Activated naive CD8-positive, alpha-beta T cell treated with anti-CD3 and anti-CD28 coated beads for 36 hours (primary cell): ENCODE data around the gene TSHZ3. TPM values are rescaled to one million over a fixed set of nuclear protein-coding genes. Genes with fewer than 3 reads are reported as not detected.

Experiments
- DNase-seq: peaks from one replicate; pipeline ENCODE4 v3.0.0; 2021
- H3K27ac Mint-ChIP-seq: one replicate; pipeline ENCODE4 v1.8.0; 2022; ENCODE audit warnings: mild to moderate bottlenecking, moderate library complexity, mixed read lengths
- H3K27me3 Mint-ChIP-seq: one replicate; pipeline ENCODE4 v1.8.0; 2022; ENCODE audit warnings: mild to moderate bottlenecking, mixed read lengths
- H3K36me3 Mint-ChIP-seq: one replicate; pipeline ENCODE4 v1.8.0; 2021; ENCODE audit warnings: mild to moderate bottlenecking, mixed read lengths
- H3K4me1 Mint-ChIP-seq: one replicate; pipeline ENCODE4 v1.8.0; 2021; ENCODE audit warnings: mixed read lengths
- H3K4me3 Mint-ChIP-seq: one replicate; pipeline ENCODE4 v1.8.0; 2022; ENCODE audit warnings: mild to moderate bottlenecking, moderate library complexity, mixed read lengths
- H3K9me3 Mint-ChIP-seq: one replicate; pipeline ENCODE4 v1.8.0; 2022; ENCODE audit warnings: mixed read lengths
- total RNA-seq, 2 experiments: library from RNA; stranded (reverse); gene quantifications; one replicate each; pipeline ENCODE4 v1.2.3, GENCODE V29; 2021

Gene TSHZ3
- total RNA-seq, 2 experiments from 2014 or later = 0.06 TPM

DNA sequence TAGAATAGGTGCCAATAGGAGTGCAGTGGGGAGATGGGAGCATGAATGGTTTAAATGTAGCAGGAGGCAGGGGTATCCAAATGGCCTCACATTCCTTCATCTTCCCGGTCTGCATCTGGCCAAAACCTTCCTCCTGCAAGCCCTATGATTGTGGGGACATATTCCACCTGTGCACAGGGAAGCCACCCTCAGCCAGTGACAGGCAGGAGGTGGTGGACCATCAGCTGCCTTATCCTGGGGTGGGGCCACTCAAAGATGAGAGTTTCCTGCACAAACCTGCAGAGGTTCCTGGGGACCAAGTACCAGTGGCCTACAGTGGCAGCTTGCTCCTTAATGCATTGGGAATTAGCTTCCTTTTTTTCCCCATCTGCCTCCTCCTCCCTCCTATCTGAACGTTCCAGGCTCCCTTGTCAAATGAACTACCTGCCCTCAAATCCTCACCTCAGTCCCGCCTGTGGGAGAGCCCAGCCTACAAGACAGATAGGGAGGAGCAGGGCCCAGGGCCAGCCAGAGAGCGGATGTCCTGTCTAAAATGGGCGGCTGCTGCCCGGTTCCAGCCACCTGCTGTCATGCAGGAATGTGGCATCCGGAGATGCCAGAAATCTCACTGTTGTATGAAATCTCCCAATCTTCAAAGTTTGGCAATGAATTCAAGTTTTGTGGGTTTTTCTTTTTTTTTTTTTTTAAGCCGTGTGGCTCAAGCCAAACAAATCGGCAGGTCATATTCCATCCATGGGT is 85.0 kb downstream of the TSHZ3 start:
- no peak for DNase-seq
- Mint-ChIP-seq H3K27me3 (peaks cover 21% of the 10 kb centered on the region), H3K27ac (no peak overlapping the region), H3K9me3 (no peaks in the 10 kb centered on the region), H3K4me3 (no peak overlapping the region), H3K4me1 (peaks cover 5% of the 10 kb centered on the region), H3K36me3 (no peaks in the 10 kb centered on the region)

DNA sequence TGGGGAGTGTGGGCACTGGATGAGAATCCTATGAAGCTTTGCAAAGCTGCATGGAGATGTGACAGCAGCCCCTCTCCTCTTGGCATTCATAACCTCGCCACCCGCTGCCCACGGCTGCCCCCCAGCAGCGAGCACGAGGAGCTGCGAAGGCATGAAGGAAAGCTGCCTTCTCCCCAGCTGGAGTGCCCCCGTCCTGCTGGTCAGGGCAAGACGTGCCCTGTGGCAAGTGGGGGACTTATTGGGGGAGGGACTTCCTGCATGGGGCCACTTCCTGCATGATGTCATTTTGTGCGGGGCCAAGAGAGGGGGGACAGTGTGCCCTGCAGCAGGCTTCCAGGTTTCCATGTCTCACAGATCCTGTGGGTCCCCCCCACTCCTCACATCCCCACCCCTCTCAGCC is 85.9 kb downstream of the TSHZ3 start:
- H3K27ac Mint-ChIP-seq = no peak overlapping the region
- H3K4me1 Mint-ChIP-seq = peaks cover 5% of the 10 kb centered on the region
- no peak for DNase-seq
- no peaks in the 10 kb centered on the region for H3K36me3 Mint-ChIP-seq
- H3K27me3 Mint-ChIP-seq = peaks cover 21% of the 10 kb centered on the region
- H3K4me3 Mint-ChIP-seq = no peak overlapping the region
- no peaks in the 10 kb centered on the region for H3K9me3 Mint-ChIP-seq

DNA sequence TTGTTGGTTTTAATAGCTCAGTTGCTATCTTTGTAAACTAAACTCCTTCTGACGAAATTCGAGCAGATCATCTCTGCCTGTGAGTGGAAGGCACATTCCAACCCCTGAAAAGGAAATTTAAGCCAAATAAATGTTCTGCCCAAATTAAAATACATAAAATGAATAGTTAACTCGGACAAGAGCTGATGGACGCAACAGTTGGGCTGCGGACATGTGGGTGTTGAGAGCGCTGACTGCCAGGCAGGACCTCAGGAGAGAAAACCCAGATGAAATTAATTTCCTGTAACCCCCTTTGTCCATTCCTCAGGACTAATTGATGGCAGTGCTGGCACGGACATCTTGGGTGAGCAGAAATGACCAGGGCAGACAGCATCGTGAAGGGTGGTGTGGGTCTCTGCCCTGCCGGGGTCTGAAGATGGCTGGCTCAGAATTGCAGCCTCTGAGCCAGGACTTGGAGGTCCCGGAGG is 86.5 kb downstream of the TSHZ3 start:
- Mint-ChIP-seq H3K36me3 (no peaks in the 10 kb centered on the region), H3K9me3 (no peaks in the 10 kb centered on the region), H3K4me3 (no peak overlapping the region), H3K27ac (no peak overlapping the region), H3K4me1 (peaks cover 5% of the 10 kb centered on the region), H3K27me3 (peaks cover 21% of the 10 kb centered on the region)
- no peak for DNase-seq

DNA sequence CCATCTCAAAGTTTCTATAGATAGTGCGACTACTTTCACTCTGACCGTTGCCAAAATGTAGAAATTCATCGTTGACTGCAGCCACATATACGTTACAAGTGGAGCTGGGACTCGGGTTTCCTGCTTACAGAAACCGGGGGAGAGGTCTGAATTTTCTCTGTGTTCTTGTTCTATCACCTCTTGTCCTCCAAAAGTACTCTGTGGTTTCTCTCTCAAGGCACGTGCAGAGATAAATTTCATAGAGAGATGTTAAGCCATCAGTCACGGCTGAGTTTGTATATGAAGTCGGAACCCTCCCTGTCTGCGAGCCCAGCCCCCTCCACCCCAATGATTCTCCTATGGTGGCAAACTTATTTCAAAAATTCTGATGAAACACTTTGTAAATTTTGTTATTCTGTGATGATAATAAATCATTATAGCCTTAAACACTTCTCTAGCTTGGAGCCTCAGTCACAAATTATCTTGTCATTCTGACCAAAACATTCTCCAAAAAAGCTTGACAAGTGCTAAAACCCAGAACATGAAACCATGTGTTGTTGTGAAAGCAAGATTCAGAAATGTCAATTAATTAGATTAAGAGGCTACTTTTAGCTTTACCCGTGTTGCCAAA is 87.5 kb downstream of the TSHZ3 start:
- no peak overlapping the region for H3K4me3 Mint-ChIP-seq
- no peaks in the 10 kb centered on the region for H3K36me3 Mint-ChIP-seq
- peaks cover 27% of the 10 kb centered on the region for H3K27me3 Mint-ChIP-seq
- no peak overlapping the region for H3K27ac Mint-ChIP-seq
- DNase-seq = no peak
- peaks cover 5% of the 10 kb centered on the region for H3K4me1 Mint-ChIP-seq
- H3K9me3 Mint-ChIP-seq = no peaks in the 10 kb centered on the region

DNA sequence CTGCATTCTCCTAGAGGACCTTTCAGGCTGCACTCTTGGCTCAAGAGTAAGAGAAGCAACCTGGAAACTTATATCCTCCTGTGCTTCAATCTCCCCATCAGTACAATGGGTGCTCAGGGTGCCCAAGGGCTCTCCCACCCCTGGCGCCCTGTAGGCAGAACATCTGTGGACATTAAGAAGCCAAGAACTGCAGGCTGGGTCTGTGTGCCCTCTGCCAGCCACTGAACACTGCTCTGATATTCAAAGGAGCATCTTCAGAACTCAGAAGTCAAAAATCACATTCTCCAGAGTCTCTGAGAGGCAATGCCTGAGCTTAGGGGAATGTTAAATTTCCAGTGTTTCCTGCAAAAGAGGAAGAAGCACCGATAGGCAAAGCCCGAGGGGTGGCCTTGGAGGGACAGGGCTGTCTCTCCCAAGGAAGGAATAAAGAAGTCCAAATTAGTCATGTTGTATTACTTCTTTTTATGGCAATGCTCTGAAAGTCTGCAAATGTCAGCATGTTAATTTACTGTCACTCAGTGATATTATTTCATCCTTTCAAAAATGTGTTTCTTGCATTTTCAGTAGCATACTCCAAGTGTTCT is 88.1 kb downstream of the TSHZ3 start:
- Mint-ChIP-seq H3K4me3 (no peak overlapping the region), H3K9me3 (no peaks in the 10 kb centered on the region), H3K36me3 (no peaks in the 10 kb centered on the region), H3K27me3 (peaks cover 27% of the 10 kb centered on the region), H3K4me1 (peaks cover 5% of the 10 kb centered on the region), H3K27ac (no peak overlapping the region)
- no peak for DNase-seq

DNA sequence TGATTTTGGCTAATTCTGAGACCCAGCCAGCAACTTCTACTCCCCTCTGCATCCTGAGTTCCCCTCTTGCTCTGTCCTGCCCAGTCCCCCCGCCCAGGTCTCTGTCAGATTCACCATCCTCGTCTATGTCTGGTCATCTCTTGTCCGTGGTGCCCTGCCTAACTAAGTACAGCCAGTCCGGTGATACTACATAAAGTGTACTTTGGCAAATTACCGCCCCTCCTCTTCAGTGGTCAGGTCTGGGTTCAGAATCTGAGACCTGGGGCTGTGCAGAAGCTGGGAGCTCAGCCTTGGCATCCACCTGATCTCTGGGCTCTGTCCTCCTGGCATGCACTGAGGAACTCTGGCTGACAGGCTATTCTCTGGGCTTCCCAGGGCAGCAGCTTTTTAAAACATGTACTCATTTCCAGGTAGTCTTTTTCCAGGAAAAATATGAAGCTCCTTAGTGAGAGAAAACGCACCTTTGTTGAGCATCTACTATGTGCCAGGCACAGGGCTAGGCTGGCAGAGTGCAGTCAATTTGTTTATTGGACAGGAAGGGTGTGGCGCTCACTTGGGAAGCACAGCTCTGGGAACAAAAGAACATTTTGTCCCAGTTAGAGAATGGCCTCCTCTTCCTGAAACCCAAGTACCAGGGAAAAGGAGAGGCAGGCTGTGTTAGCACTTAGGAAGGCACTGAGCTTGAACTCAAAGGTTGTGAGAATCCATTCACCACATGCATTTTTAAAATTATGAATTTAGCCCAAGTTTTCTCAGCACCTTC is 88.9 kb downstream of the TSHZ3 start:
- no peak overlapping the region for H3K4me3 Mint-ChIP-seq
- no peak overlapping the region for H3K27ac Mint-ChIP-seq
- H3K36me3 Mint-ChIP-seq = no peaks in the 10 kb centered on the region
- no peaks in the 10 kb centered on the region for H3K9me3 Mint-ChIP-seq
- no peak for DNase-seq
- peaks cover 27% of the 10 kb centered on the region for H3K27me3 Mint-ChIP-seq
- H3K4me1 Mint-ChIP-seq = peaks cover 5% of the 10 kb centered on the region

DNA sequence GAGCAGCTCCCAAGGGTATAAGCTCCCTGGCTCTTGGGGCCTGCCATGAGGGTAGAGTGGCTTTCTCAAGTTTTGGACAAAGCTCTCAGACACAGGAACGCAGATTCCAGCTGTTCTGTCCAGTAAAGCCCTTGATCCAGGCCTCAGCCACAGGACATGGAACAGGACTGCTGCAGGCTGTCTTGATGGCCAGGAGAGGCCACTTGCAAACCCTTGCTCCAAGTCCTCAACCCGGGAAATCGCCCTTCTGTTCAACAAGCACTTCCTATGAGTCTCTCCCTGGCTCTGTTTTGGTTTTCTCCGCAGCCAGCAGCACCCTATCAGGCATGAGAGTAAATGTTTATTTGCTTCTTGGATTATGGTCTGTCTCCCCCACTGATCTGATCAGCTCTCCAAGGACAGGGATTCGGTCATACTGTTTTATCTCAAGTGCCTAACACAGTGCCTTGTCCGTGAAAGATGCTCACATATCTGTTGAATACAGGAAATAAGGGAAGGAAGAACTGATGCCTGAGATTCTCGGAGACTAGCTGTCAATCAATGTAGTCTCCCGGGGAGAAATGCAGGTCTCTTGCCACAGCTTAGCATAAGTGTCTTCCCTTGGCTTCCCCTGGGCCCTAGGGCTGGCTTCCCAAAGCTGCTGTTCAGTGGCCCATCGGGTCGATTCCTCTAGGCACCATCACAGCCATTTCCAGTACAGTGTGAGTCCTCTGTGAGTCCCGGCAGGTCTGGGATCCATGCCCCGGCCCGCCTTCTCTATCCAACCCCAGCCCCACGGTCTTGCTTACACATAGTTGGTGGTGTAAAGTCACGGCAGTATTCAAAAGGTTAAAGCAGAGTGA is 90.8 kb downstream of the TSHZ3 start:
- Mint-ChIP-seq H3K27ac (no peak overlapping the region), H3K4me1 (peaks cover 5% of the 10 kb centered on the region), H3K4me3 (no peak overlapping the region), H3K9me3 (no peaks in the 10 kb centered on the region), H3K27me3 (peaks cover 23% of the 10 kb centered on the region), H3K36me3 (no peaks in the 10 kb centered on the region)
- DNase-seq = no peak

DNA sequence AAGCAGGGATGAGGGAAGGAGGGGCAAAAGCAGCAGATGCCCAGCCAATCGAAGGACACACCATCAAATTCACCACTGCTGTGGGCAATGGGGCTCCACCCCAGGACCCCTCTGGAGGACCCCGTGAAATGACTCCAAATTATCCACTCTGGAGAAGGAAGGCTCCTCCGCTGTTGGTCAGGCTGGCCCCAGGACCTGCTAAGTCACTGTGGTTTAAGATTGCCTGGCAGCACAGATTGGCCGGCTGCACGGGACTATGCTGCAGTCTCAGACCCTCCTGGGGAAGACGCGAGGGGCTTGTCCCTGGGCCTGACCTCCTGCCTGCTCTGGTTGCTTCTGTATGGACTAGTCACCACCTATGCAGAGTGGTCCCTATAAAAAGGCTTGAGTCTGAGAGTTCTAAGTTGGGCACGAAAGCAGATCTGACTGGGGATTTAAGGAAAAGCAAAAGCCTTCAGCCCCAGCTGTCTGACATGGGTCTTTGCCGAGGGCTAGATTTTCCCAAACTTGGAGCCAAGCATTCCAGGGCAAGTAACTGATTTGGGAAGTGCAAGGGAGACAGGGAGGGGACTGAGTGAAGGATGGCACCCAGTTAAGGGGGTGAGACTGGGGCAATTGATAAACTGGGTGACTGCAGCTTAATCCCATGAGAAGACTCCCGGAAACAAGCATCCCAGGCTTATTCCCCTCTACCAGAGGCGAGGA is 91.7 kb downstream of the TSHZ3 start:
- Mint-ChIP-seq H3K27me3 (peaks cover 19% of the 10 kb centered on the region), H3K4me1 (peaks cover 5% of the 10 kb centered on the region), H3K36me3 (no peaks in the 10 kb centered on the region), H3K27ac (no peak overlapping the region), H3K9me3 (no peaks in the 10 kb centered on the region), H3K4me3 (no peak overlapping the region)
- DNase-seq = no peak

DNA sequence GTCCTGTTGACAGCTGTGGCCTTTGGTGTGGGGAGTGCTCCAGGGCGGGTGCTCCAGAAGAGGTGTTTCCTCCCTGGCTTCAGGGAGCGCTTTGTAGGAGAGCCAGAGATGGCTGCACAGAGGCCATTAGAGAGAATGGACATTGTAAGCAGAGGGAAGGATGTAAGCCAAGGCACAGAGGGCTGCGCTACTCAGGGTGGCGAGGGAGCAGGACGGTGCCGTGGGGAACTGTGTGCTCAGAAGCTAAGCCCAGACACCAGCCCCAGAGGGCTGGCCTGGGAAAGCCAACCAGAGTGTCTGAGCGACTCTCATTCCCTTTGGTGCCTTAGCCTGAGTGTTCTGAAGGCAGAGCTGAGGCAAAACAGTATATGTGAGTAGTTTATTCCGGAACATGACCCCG is 92.2 kb downstream of the TSHZ3 start:
- H3K27ac Mint-ChIP-seq = no peak overlapping the region
- DNase-seq = no peak
- H3K9me3 Mint-ChIP-seq = no peaks in the 10 kb centered on the region
- H3K4me1 Mint-ChIP-seq = peaks cover 5% of the 10 kb centered on the region
- H3K36me3 Mint-ChIP-seq = no peaks in the 10 kb centered on the region
- H3K27me3 Mint-ChIP-seq = peaks cover 22% of the 10 kb centered on the region
- H3K4me3 Mint-ChIP-seq = no peak overlapping the region

DNA sequence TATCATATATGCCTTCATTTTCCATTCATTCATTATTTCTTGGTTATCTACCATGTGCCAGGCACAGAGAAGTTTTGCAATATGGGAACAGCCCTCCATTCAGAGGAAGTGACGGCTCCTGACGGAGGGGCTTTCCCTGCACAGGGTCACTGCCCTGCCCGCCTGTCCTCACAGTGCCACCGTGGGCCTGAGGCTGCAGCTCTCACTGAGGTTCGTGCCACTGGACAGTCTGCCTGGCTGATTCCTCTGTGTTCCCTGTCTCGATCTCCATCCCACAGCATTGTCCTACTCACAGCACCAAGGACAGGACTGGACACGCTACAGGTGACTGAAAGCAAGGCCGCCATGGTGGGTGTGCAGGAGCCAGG is 92.7 kb downstream of the TSHZ3 start:
- no peak for DNase-seq
- Mint-ChIP-seq H3K27me3 (peaks cover 22% of the 10 kb centered on the region), H3K36me3 (no peaks in the 10 kb centered on the region), H3K4me1 (peaks cover 2% of the 10 kb centered on the region), H3K4me3 (no peak overlapping the region), H3K27ac (no peak overlapping the region), H3K9me3 (no peaks in the 10 kb centered on the region)

DNA sequence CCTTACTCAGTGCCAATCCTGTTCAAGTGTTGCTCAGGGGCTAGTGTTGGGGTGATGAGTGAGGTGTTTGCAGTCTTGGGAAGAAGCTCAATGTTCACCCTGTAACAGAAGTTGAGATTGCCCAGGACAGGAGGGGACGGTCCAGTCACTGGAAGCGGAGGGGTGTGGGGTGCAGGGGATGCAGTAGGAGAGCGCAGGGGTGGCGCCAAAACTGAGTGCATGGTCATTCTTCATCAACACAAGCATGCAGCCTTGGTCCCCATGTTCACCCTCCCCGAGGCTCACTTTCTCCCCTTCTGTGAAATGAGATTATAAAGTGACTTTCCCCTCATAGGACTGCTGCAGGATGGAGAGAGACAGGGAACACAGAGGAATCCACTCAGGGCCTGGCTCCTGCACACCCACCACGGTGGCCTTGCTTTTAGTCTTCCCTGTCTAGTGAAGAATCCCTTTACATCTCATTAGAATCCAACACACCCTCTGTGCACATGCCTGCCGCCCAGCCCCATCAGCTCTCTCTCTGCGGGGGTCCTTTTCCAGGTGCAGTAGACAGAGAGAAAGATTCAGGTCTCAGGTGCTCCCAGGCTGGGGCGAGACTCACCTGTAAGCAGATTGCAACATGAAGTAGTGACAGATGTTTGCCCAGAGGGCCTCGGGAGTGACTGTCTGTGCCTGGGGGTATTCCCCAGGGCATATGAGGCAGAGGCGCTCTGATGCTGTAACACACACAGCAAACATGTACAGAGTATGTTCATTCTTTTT is 93.2 kb downstream of the TSHZ3 start:
- no peaks in the 10 kb centered on the region for H3K9me3 Mint-ChIP-seq
- H3K27ac Mint-ChIP-seq = no peak overlapping the region
- no peak for DNase-seq
- peaks cover 22% of the 10 kb centered on the region for H3K27me3 Mint-ChIP-seq
- H3K36me3 Mint-ChIP-seq = no peaks in the 10 kb centered on the region
- no peaks in the 10 kb centered on the region for H3K4me1 Mint-ChIP-seq
- no peak overlapping the region for H3K4me3 Mint-ChIP-seq

DNA sequence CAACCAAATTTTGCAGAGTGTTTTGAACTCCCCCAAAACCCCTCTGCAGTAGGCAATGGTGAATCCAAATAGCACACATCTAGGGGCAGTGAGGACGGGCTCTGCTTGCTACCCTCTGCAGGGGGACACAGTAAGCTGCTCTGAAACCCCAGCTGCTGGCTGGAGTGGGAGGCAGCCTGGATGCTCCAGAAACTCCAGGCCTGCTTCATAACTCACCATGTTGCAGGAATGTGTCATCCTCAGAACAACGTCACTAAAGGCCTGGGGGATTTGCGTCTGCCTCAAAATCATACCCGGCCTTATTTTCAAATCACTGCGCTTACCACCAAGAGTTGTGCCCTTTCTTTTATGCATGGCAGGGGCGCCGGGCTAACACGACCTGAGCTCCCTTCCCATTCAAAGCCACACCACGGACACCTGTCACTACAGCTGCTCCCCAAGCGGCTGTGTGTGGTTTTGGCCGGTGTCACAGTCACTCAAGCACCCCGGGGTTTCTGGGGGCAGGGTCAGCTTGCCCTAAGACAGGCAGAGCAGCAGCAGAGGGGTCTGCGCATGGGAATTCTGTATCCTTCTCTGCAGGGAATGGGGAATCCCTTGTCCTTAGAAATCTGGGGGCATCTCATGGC is 93.9 kb downstream of the TSHZ3 start:
- Mint-ChIP-seq H3K36me3 (no peaks in the 10 kb centered on the region), H3K4me1 (no peaks in the 10 kb centered on the region), H3K4me3 (no peak overlapping the region), H3K27me3 (peaks cover 21% of the 10 kb centered on the region), H3K9me3 (no peaks in the 10 kb centered on the region), H3K27ac (no peak overlapping the region)
- no peak for DNase-seq

DNA sequence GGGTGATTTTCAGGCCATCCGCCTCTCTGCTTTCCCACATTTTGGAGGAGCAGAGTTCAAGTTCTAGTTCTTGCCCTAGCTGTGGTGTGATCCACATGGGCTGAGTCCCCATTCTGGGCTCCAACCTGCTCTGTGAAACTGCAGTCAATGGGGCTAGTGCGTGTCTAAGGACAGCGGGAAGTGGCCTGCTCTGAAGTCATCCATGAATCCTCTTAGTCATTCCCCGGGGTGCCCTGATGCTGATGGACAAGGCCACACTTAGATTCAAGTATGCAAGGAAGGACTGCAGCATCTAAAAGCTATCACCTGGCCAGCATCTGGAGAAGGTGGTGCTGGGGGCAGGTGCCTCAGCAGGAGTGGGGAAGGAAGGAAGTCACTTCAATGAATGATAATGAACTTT is 94.6 kb downstream of the TSHZ3 start:
- DNase-seq = no peak
- Mint-ChIP-seq H3K9me3 (no peaks in the 10 kb centered on the region), H3K4me3 (no peak overlapping the region), H3K4me1 (no peaks in the 10 kb centered on the region), H3K27me3 (peaks cover 14% of the 10 kb centered on the region), H3K36me3 (no peaks in the 10 kb centered on the region), H3K27ac (no peak overlapping the region)
